ENCODE measurements around the gene CFAP46. TPM values are rescaled to one million over a fixed set of nuclear protein-coding genes. Genes with fewer than 3 reads are reported as not detected.

The CFAP46 gene
- total and polyA plus RNA-seq, 2 of the 4 experiments (the other 2 are of a cell fraction) = 1.3 to 1.8 TPM

- intact Hi-C loops (cut with micrococcal nuclease) (no loop called here), dilution Hi-C loops (cut with HindIII; ENCODE audit: low sequenced_read_pairs, unreplicated experiment) (no loop called here), in situ Hi-C loops (cut with MboI; ENCODE audit: low sequenced_read_pairs) (no loop called here)
- Histone ChIP-seq H3K9me1 (ENCODE audit: insufficient read depth, low read length) (no peaks in the 10 kb centered on the region), H3K36me3 (ENCODE audit: control insufficient read depth, insufficient read depth, low read length) (no peaks in the 10 kb centered on the region), H2BK120ac (ENCODE audit: low read depth, low read length) (no peak overlapping the region), H3K27me3 (ENCODE audit: control insufficient read depth, insufficient read depth, low read length) (peaks cover 28% of the 10 kb centered on the region), H3K56ac (ENCODE audit: extremely low read depth, insufficient read depth, low read length) (no peak overlapping the region), H3K79me1 (ENCODE audit: low read depth in 1 of 2, low read length in 2 of 2) (no peaks in the 10 kb centered on the region), H4K91ac (ENCODE audit: insufficient read depth, low read depth, low read length) (no peak overlapping the region), H3K14ac (replicated peaks; ENCODE audit: low read depth, low read length) (no peak overlapping the region), H3K18ac (ENCODE audit: low read depth, low read length) (no peak overlapping the region), H4K20me1 (ENCODE audit: insufficient read depth, low read length) (no peaks in the 10 kb centered on the region), H3K9ac (ENCODE audit: low read depth, low read length) (no peak overlapping the region), H2BK15ac (ENCODE audit: low read depth, low read length) (no peak overlapping the region), H3K4me1 (ENCODE audit: control insufficient read depth, insufficient read depth, low read length) (no peaks in the 10 kb centered on the region), H3K4me3 (ENCODE audit: insufficient read depth, low read depth, low read length) (no peak overlapping the region), H2AFZ (replicated peaks; ENCODE audit: low read length, poor library complexity) (no peak overlapping the region), H3K4ac (ENCODE audit: low read depth, low read length) (no peak overlapping the region), H2BK5ac (ENCODE audit: low read depth, low read length, poor library complexity, severe bottlenecking) (no peak overlapping the region), H3K4me2 (ENCODE audit: low read depth, low read length) (no peak overlapping the region), H2BK20ac (ENCODE audit: low read depth, low read length) (no peak overlapping the region), H4K5ac (ENCODE audit: low read depth, low read length) (no peak overlapping the region), H3K9me3 (ENCODE audit: control insufficient read depth, insufficient read depth, low read length) (no peaks in the 10 kb centered on the region), H3K23ac (ENCODE audit: low read depth, low read length) (no peak overlapping the region), H4K8ac (ENCODE audit: low read depth in 2 of 2, low read length in 2 of 2) (no peak overlapping the region), H2AK5ac (ENCODE audit: low read depth, low read length) (no peak overlapping the region), H3K27ac (ENCODE audit: insufficient read depth, low read length) (no peak overlapping the region), H2AK9ac (replicated peaks; ENCODE audit: low read depth, low read length, poor library complexity) (no peak overlapping the region)
- ChIA-PET CTCF (no interaction called here), POLR2A (ENCODE audit: unreplicated experiment) (no interaction called here)
- WGBS, 2 experiments (ENCODE audit: extremely low coverage in 2 of 2, insufficient read length in 1 of 2) = 100% methylated on average over 1 of the region's 12 CpGs; no CpG with 5 or more reads in 1 of the 2 experiments
- no peak for TF ChIP-seq BHLHE40 (IDR thresholded peaks at IDR 0.05; ENCODE audit: low read depth, low read length)
- TF ChIP-seq ELK1 (IDR thresholded peaks at IDR 0.05; ENCODE audit: borderline replicate concordance, low read depth, low read length) = no peak
- TF ChIP-seq SMC3 (IDR thresholded peaks at IDR 0.05; ENCODE audit: low read depth, low read length) = no peak
- TF ChIP-seq MAZ (IDR thresholded peaks at IDR 0.05; ENCODE audit: borderline replicate concordance, low read depth, low read length) = no peak
- no peak for TF ChIP-seq MXI1 (IDR thresholded peaks at IDR 0.05; ENCODE audit: borderline replicate concordance, low read depth, low read length)
- no peak for DNase-seq
- no TSS peak for BruUV-seq (replicated peaks)
- no peak for ATAC-seq (ENCODE audit: low read depth)
These were observed 9.6 kb upstream of the CFAP46 start for GRCh38 chr10:132951926-132952325.
